NK-92 (cell line): ENCODE measurements around the gene CENPH.
"Not testable (repeated sequence)": the region's sequence is repeated elsewhere in the genome, so short reads cannot be mapped to it uniquely, and the experiment has no call there.

Experiments
- DNase-seq: peaks from one replicate; lab custom pipeline; 2025; ENCODE audit not compliant: unreplicated experiment; lab: John Stamatoyannopoulos, UW

CENPH gene

DNA sequence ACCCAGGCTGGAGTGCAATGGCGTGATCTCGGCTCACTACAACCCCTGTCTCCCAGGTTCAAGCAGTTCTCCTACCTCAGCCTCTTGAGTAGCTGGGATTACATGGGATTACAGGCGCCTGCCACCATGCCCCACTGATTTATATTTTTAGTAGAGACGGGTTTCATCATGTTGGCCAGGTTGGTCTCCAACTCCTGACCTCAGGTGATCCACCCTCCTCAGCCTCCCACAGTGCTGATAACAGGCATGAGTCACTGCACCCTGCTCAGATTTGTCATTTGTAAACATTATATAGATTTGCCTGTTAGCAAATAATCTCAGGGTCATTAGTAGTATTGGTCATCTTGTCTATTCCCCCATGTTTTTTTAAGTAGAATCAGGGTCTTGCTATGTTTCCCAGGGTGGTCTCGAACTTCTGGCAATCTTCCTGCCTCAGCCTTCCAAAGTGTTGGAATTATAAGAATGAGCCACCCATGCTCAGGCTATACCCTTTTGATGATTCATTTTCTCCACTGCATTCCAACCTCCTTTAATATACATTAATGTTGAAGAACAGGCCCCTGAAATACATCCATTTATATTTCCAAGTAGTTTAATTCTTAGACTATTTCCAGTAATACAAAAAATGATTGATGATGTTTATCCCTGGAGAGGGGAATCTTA, 17.3 kb downstream of the CENPH start:
- DNase-seq, result no peak

DNA sequence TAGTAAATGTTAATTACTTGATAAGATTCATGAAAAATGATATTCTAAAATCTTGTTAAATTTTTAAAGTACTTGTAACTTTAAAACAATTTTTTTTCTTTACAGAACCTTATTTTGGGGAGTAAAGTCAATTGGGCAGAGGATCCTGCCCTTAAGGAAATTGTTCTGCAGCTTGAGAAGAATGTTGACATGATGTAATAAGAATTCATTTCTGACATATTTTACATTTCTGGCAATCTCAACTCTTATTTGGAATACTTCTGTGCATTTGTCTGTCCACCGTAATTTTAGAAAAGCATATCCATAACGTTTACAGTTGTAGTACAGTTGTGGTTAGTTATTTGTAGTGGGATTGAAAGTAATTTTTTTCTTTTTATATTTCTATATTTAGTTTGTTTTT, 20.2 kb downstream of the CENPH start:
- DNase-seq, result no peak

DNA sequence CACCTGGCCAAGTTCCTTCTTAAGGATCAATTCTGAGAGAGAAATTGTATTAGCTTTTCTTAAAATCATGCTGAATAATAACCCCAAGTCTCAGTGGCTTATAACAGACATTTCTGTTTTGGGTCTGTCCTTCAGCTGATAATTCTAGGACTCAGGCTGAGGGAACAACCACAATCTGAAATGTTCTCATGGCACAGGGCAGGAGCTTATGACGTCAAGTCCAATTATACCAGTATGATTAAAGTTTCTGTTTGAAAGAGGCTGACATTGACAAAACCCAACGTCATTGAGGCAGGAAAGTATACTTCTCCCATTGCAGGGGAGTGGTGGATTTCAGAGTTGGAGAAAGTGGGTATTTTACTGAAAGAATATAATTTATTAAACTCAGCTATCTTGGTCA, 21.8 kb downstream of the CENPH start:
- DNase-seq, result no peak

DNA sequence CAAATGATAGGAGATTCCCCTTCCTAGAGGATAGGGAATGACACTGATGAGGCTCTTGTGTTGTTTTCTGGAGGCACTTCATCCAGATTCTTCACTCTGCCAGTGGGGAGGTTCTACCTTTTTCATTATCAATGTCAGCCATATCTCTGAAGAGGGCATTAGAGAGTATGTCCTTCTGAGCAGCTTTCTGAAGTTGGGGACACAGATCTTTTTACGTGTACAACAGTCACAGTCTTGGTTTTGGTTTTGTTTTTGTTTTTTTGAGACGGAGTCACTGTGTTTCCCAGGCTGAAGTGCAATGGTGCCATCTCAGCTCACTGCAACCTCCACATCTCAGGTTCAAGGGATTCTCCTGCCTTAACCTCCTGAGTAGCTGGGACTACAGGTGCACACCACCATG, 22.6 kb downstream of the CENPH start:
- DNase-seq, result no peak

DNA sequence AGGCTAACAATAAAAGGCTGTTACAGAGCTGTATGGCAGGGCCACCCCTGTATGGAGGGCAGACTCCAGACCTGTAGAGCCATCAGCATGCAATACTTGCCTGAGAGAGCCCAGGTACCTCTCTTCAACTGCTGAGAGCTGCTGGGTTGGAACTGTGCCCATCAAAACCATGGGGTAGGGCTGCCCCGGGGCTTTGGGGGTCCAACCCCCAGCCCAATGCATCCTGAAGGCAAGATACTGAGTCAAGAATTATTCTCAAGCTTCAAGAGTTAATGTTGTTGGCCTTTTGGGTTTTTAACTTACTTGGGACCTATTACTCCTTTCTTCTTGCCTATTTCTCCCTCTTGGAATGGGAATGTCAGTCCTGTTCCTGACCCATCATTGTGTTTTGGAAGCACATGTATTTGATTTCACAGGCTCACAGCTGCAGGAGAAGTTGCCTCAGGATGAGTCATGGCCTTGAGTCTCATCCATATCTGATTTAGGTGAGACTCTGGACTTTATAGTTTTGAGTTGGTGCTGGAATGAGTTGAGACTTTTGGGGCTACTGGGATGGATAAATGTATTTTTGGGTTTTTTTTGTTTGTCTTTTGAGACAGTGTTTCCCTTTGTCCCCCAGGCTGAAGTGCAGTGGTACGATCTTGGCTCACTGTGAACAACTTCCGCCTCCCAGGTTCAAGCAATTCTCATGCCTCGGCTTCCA, 24.3 kb downstream of the CENPH start:
- no peak for DNase-seq

DNA sequence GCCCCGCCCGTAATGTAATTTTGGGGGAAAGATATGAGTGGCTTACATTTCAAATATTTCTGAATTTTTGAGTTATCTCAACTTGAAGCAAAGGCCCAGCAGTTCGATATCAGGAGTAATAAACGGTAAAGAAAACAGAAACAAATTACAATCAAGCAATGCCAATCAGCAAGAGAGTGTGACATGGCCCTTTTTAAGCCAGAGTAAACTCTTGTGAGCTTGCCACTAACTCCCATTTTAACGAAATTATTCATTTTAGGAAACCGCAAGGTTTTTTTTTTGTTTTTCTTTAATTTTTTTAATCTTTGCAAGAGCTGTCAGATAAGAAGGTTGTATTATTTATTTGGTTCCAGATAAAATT, 27.7 kb downstream of the CENPH start:
- DNase-seq, result no peak

DNA sequence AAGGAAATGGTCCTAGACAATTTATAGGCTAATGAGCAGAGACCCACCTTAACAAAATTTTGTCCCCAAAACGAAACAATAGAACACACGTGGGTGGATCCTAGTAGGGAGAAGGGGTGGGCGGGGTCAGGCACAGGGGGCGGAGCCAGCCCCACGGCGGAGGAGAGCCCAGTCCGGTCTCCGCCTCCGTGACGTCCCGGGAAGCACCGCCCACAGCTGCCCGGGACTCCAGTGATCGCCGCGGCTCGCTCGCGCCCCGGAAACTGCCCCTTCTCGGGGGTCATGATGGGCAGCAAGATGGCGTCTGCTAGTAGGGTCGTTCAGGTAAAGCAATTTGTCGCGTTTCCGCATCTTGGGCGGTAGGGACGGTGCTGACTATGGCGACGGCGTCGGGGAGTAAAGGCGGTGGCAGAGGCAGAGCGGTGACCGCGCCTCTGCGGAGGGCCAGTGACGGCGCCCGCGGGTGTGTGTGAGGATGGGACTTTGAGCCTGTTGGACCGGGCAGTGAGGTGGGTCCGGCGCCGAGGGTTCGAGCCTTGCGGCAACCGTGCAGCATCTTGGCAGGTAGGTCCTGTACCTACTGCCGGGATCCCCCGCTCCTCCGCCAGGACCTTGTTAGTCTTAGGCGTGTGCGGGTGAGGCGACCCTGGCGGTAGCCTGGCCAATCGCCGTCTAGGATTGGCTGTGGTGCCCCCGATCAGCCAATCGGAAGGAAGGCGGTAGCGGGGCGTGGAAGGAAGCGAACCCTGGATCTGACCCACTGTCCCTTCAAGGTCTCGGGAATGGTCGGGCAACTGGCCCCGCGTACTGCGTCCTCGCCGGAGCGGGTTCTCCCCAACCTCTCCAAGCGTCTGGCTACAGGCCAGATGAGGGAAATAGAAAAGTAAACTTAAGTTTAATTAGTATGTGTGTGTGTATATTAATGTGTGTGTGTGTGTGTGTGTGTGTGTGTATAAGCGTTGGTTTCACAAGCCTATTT, 28.5 kb downstream of the CENPH start:
- peak; percentile 72 for DNase-seq

DNA sequence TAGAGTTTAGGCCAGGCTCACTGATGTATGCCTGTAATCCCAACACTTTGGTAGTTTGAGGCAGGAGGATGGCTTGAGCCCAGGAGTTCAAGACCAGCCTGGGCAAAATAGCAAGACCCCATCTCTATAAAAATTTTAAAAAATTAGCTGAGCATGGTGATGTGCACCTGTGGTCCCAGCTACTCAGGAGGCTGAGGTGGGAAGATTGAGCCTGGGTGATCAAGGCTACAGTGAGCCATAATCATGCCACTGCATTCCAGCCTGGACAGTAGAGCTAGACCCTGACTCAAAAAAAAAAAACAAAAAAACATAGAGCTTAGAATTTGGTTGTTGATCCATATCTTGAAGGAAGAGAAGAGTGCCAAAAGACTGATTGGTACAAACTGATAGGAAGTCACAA, 30.6 kb downstream of the CENPH start:
- no peak for DNase-seq

DNA sequence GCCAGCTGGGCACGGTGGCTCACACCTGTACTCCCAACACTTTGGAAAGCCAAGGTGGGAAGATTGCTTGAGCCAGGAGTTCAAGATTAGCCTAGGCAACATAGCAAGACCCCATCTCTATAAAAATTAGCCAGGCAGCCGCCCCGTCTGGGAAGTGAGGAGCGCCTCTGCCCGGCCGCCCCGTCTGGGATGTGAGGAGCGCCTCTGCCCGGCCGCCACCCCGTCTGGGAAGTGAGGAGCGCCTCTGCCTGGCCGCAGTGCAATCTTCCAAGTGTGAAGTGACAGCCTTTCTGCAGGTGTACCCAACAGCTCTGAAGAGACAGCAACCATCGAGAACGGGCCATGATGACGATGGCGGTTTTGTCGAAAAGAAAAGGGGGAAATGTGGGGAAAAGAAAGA, 31.0 kb downstream of the CENPH start:
- not testable (repeated sequence) for DNase-seq

DNA sequence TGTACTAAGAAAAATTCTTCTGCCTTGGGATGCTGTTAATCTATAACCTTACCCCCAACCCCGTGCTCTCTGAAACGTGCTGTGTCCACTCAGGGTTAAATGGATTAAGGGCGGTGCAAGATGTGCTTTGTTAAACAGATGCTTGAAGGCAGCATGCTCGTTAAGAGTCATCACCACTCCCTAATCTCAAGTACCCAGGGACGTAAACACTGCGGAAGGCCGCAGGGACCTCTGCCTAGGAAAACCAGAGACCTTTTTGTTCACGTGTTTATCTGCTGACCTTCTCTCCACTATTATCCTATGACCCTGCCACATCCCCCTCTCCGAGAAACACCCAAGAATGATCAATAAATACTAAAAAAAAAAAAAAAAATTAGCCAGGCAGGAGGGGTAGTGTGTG, 31.4 kb downstream of the CENPH start:
- DNase-seq, result not testable (repeated sequence)

DNA sequence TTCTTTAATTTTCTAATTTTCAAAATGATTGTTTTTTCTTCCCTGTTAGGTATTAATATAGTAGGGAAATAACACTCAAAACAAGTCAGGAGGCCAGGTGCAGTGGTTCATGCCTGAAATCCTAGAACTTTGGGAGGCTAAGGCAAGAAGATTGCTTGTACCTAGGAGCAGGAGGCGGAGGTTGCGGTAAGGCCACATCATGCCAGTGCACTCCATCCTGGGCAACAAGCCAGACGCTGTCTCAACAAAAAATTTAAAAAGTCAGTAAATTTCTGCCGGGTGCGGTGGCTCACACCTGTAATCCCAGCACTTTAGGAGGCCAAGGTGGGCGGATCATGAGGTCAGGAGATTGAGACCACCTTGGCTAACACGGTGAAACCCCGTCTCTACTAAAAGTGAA, 35.1 kb downstream of the CENPH start:
- no peak for DNase-seq

DNA sequence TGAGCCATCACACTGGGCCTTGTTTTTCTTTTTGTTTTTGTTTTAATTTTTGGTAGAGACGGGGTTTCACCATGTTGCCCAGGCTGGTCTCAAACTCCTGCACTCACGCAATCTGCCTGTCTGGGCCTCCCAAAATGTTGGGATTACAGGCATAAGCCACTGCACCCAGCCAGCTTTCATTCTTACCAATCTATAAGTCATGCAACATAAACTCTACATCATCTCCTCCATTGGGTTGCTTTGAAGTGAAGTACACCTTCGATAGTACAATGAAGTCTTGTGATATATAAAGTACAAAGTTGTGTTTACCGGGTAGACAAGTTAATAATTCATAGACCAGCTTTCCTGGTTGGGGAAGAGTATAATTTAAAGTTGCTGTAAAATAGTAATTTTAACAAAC, 36.5 kb downstream of the CENPH start:
- DNase-seq, result no peak

DNA sequence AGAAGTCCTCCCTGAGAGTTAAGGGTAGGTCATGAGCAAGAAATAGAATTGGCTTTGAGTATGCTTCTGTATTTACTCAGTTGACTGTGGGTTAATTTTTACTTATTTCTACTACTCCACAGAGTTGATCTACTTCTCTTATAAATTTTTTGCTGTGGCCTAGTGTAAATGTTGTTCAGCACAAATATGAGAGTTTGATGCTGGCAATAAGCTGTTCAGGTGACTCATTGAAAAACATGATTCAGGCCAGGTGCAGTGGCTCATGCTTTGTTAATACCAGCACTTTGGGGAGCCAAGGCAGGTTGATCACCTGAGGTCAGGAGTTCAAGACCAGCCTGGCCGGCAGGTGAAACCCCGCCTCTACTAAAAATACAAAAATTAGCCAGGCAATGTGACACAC, 40.8 kb downstream of the CENPH start:
- no peak for DNase-seq

DNA sequence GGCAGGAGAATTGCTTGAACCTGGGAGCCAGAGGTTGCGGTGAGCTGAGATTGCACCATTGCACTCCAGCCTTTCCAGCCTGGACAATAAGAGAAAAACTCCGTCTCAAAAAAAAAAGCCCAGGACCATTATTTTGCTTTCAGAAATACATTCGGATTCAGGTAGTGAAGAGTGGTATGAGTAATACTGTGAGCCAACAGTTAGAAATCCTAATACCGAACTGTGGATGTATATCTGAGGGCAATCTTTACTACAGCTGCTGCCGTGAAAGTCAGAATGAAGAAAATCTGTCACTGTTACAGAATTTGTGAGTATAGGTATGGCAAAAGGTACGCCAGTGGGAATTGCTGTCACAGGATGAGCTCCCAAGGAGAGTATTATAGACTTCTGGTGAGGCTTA, 41.9 kb downstream of the CENPH start:
- DNase-seq, result no peak

DNA sequence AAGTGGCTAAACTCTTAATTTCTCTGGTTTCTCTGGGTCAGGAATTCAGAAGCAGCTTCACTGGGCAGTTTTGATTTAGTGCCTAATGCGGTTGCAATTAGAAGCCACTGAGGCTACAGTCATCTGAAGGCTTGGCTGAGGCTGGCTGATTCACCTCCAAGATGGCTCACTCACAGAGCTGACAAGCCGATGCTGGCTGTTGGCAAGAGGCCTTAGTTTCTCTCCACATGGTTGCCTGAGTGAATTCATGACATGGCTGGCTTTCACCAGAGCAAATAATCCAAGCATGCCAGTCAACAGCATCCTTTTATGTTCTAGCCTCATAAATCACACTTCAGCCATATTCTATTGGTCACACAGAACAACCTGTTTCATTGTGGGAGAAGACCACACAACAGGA, 42.5 kb downstream of the CENPH start:
- no peak for DNase-seq

DNA sequence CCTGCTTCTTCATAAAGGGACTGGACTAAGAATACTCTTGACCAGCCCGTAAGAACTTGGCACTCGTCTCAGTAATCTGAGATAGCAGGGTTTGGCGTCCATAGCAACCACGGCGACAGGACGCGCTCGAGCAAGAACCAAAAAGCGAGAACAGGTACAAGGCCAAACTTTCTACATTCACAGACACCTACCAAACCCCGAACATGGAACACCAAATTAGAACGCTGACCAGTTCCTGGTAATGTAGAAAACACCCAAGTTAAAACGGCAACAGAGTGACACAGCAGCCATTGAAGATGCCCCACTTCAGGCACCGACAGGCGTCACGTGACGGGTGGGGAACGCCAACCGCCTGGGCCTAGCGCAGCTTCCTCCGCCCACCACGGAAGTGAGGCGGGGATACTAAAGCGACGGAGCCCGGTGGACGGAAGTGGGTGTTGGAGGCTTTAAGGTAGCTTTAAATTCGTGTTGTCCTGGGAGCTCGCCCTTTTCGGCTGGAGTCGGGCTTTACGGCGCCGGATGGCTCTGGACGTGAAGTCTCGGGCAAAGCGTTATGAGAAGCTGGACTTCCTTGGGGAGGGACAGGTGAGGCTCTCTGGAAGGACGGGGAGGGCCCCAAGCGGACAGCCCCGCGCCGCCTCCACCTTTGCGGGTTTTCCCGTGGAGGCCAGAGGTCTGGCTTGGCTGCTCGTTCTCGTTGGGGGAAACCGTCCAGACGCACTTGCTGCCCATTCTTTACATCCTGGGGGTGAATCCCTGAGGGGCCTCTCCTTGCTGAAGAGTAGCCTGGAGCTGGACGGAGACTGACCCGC, 45.3 kb downstream of the CENPH start, which contains the start of gene CDK7:
Gene CDK7 (plus strand): TSS at position 430 of the 812 bp plus-strand sequence. CDS start 90 bp downstream, at position 520.
- DNase-seq, result peak; percentile 44

DNA sequence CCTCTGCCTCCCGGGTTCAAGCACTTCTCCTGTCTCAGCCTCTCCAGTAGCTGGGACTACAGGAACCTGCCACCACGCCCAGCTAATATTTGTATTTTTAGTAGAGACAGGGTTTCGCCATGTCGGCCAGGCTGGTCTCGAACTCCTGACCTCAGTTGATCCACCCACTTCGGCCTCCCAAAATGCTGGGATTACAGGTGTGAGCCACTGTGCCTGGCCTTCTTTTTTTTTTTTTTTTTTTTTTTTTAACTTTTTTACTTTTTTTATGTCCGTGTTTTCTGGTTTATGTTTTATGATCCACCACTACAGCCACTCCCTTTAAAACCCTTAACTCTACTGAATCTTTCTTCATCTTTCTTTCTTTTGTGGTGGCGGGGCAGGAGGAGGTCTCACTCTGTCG, 47.4 kb downstream of the CENPH start:
- DNase-seq, result not testable (repeated sequence)

DNA sequence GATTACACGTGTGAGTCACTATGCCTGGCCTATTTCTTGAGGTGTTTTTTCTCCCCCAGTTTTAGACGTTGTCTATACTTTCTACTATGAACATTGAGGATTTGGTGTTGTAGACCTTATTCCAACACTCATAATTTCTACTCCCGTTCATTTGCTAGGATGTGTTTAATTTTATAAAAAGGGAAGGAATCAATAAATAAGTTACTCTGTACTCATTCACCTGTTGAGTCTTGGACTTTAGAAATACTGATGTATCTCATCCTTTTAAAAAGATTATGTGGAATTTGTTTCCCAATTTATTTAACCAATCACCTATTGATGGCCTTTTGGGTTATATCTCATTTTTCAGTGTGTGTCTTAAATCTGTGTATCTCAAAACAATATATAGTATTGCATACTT, 48.5 kb downstream of the CENPH start:
- no peak for DNase-seq

DNA sequence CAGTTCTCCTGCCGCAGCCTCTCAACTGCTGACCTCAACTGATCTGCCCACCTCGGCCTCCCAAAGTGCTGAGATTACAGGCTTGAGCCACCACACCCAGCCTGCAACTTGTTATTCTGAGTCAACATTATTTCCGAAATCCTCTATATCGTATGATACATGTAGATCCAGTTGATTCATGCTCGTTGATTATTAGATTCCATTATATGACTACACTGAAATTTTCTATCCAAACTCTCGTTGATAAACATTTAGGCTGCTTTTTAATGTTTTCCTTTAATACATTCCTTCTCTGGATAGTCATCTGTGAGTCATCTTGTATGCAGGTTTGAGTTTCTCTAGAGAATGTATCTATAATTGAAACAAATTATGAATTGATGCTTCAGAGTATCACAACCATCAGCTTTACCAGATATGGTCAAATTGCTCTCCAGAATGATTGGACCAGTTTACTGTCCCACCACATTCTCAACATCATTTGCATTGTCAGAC, 49.4 kb downstream of the CENPH start:
- DNase-seq, result no peak

DNA sequence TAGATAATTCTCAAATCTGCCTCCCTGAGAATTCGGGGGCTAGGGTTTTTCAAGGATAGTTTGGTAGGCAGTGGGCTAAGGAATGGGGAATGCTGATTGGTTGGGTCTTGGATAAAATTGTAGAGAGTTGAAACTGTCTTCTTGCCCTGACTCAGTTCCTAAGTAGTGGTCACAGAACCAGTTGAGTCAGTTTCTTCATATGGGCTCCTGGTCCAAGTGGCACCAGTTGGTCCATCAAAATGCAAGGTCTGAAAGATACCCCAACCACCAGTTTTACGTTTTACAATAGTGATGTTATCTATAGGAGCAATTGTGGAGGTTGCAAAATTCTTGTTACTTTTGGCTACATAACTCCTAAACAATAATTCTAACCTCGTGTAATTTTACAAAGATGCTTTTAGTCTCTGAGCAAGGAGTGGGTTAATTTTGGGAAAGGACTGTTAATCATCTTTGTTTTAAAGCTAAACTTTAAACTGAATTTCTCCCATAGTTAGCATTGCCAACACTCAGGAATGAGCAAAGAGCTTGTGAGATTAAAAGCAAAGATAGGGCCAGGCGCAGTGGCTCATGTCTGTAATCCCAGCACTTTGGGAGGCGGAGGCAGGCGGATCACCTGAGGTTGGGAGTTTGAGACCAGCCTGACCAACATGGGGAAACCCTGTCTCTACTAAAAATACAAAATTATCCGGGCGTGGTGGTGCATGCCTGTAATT, 53.0 kb downstream of the CENPH start:
- no peak for DNase-seq
